Stimulated activated naive CD8-positive, alpha-beta T cell treated with anti-CD3 and anti-CD28 coated beads, Interleukin-15, amount 100 ng/mL, for 72 hours (primary cell): ENCODE measurements around the gene MARK4.

Source experiments
- ATAC-seq: fragments of 150-1000 bp; cut with Tn5 transposase; 2 replicates; pipeline ENCODE4 v1.10.0; 2021; ENCODE audit warnings: mild to moderate bottlenecking, moderate library complexity
- DNase-seq, 2 donors: peaks; one replicate each; pipeline ENCODE4 v3.0.0; 2021 to 2022
- H3K27ac Mint-ChIP-seq, 2 donors: one replicate each; pipeline ENCODE4 v1.8.0; 2022; ENCODE audit warnings: mild to moderate bottlenecking in 2 of 2, mixed read lengths in 2 of 2, moderate library complexity in 2 of 2
- H3K27me3 Mint-ChIP-seq: one replicate; pipeline ENCODE4 v1.8.0; 2022; ENCODE audit warnings: mixed read lengths
- H3K4me1 Mint-ChIP-seq: one replicate; pipeline ENCODE4 v1.8.0; 2022; ENCODE audit warnings: mild to moderate bottlenecking, mixed read lengths
- H3K4me3 Mint-ChIP-seq, 2 donors: one replicate each; pipeline ENCODE4 v1.8.0; 2022; ENCODE audit warnings: mild to moderate bottlenecking in 2 of 2, mixed read lengths in 2 of 2, moderate library complexity in 1 of 2
- H3K9me3 Mint-ChIP-seq, 2 donors: one replicate each; pipeline ENCODE4 v1.8.0; 2022; ENCODE audit warnings: mixed read lengths in 2 of 2

The MARK4 gene

GRCh38 chr19:45279587-45280192 is 28.6 kb downstream of the MARK4 start:
- no peak overlapping the region for H3K27ac Mint-ChIP-seq

GRCh38 chr19:45280471-45280961 is 29.4 kb downstream of the MARK4 start:
- no peaks in the 10 kb centered on the region for H3K4me1 Mint-ChIP-seq
- no peak overlapping the region for H3K4me3 Mint-ChIP-seq
- H3K27me3 Mint-ChIP-seq = no peaks in the 10 kb centered on the region
- ATAC-seq (no peak), DNase-seq (no peak)
- no peaks in the 10 kb centered on the region for H3K9me3 Mint-ChIP-seq
- H3K27ac Mint-ChIP-seq = no peak overlapping the region

More at GRCh38 chr19:45279587-45280192, 28.6 kb downstream of the MARK4 start:
- Mint-ChIP-seq H3K4me3 (no peak overlapping the region), H3K4me1 (no peaks in the 10 kb centered on the region), H3K27me3 (no peaks in the 10 kb centered on the region), H3K9me3 (no peaks in the 10 kb centered on the region)
- no peak for ATAC-seq
- no peak for DNase-seq

- ATAC-seq (no peak), DNase-seq (no peak)
- no peaks in the 10 kb centered on the region for H3K9me3 Mint-ChIP-seq
- H3K4me3 Mint-ChIP-seq = no peak overlapping the region
- peak overlapping the region in 1 of 2 donors; percentile 3 for H3K27ac Mint-ChIP-seq
- H3K4me1 Mint-ChIP-seq = no peaks in the 10 kb centered on the region
- H3K27me3 Mint-ChIP-seq = no peaks in the 10 kb centered on the region
Observed at GRCh38 chr19:45283443-45284033, 32.5 kb downstream of the MARK4 start.

- Mint-ChIP-seq H3K4me3 (no peak overlapping the region), H3K4me1 (peaks cover 10% of the 10 kb centered on the region), H3K27me3 (no peaks in the 10 kb centered on the region), H3K9me3 (no peaks in the 10 kb centered on the region), H3K27ac (peak overlapping the region in 1 of 2 donors; percentile 50)
- no peak for DNase-seq
- no peak for ATAC-seq
Observed at GRCh38 chr19:45290381-45290931, 39.4 kb downstream of the MARK4 start.

- ATAC-seq (no peak), DNase-seq (no peak)
- no peak overlapping the region for H3K4me3 Mint-ChIP-seq
- H3K9me3 Mint-ChIP-seq = no peaks in the 10 kb centered on the region
- H3K27ac Mint-ChIP-seq = peak overlapping the region in 1 of 2 donors; percentile 75
- H3K4me1 Mint-ChIP-seq = peaks cover 10% of the 10 kb centered on the region
- H3K27me3 Mint-ChIP-seq = no peaks in the 10 kb centered on the region
Observed at GRCh38 chr19:45291834-45292233, 40.8 kb downstream of the MARK4 start.

GRCh38 chr19:45293682-45294081 is 42.6 kb downstream of the MARK4 start:
- no peak overlapping the region for H3K4me3 Mint-ChIP-seq
- peaks cover 10% of the 10 kb centered on the region for H3K4me1 Mint-ChIP-seq
- H3K27ac Mint-ChIP-seq = peak overlapping the region in 1 of 2 donors; percentile 79
- H3K9me3 Mint-ChIP-seq = no peaks in the 10 kb centered on the region
- H3K27me3 Mint-ChIP-seq = no peaks in the 10 kb centered on the region
- DNase-seq = no peak
- ATAC-seq = no peak

GRCh38 chr19:45294291-45295029 is 43.4 kb downstream of the MARK4 start:
- peaks cover 10% of the 10 kb centered on the region for H3K4me1 Mint-ChIP-seq
- ATAC-seq (no peak), DNase-seq (no peak)
- H3K27me3 Mint-ChIP-seq = no peaks in the 10 kb centered on the region
- H3K9me3 Mint-ChIP-seq = no peaks in the 10 kb centered on the region
- H3K4me3 Mint-ChIP-seq = no peak overlapping the region
- peak overlapping the region in 1 of 2 donors; percentile 6 for H3K27ac Mint-ChIP-seq

- H3K9me3 Mint-ChIP-seq = no peaks in the 10 kb centered on the region
- H3K27me3 Mint-ChIP-seq = no peaks in the 10 kb centered on the region
- peaks cover 10% of the 10 kb centered on the region for H3K4me1 Mint-ChIP-seq
- DNase-seq = no peak
- no peak overlapping the region for H3K27ac Mint-ChIP-seq
- no peak overlapping the region for H3K4me3 Mint-ChIP-seq
- no peak for ATAC-seq
Observed at GRCh38 chr19:45295873-45296272, 44.8 kb downstream of the MARK4 start.

GRCh38 chr19:45296355-45296754 is 45.3 kb downstream of the MARK4 start:
- Mint-ChIP-seq H3K27ac (peak overlapping the region in 1 of 2 donors; percentile 14), H3K27me3 (no peaks in the 10 kb centered on the region), H3K4me3 (no peak overlapping the region), H3K9me3 (no peaks in the 10 kb centered on the region), H3K4me1 (peaks cover 10% of the 10 kb centered on the region)
- ATAC-seq (no peak), DNase-seq (no peak)

- DNase-seq = no peak
- Mint-ChIP-seq H3K27me3 (no peaks in the 10 kb centered on the region), H3K4me3 (no peak overlapping the region), H3K9me3 (no peaks in the 10 kb centered on the region), H3K4me1 (peaks cover 10% of the 10 kb centered on the region), H3K27ac (no peak overlapping the region)
- peak; percentile 42 for ATAC-seq
Observed at GRCh38 chr19:45297674-45298073, 46.6 kb downstream of the MARK4 start.

- DNase-seq = no peak
- H3K4me3 Mint-ChIP-seq = no peak overlapping the region
- H3K27ac Mint-ChIP-seq = peak overlapping the region in 1 of 2 donors; percentile 69
- no peaks in the 10 kb centered on the region for H3K9me3 Mint-ChIP-seq
- H3K4me1 Mint-ChIP-seq = peaks cover 10% of the 10 kb centered on the region
- no peaks in the 10 kb centered on the region for H3K27me3 Mint-ChIP-seq
- no peak for ATAC-seq
Observed at GRCh38 chr19:45298264-45298663, 47.2 kb downstream of the MARK4 start.

GRCh38 chr19:45299719-45300118 is 48.6 kb downstream of the MARK4 start:
- H3K4me3 Mint-ChIP-seq = no peak overlapping the region
- ATAC-seq = no peak
- no peaks in the 10 kb centered on the region for H3K27me3 Mint-ChIP-seq
- H3K4me1 Mint-ChIP-seq = no peaks in the 10 kb centered on the region
- no peak for DNase-seq
- no peak overlapping the region for H3K27ac Mint-ChIP-seq
- H3K9me3 Mint-ChIP-seq = no peaks in the 10 kb centered on the region

- H3K27ac Mint-ChIP-seq = no peak overlapping the region
- ATAC-seq (no peak), DNase-seq (no peak)
- H3K4me3 Mint-ChIP-seq = no peak overlapping the region
- H3K9me3 Mint-ChIP-seq = no peaks in the 10 kb centered on the region
- H3K4me1 Mint-ChIP-seq = no peaks in the 10 kb centered on the region
- H3K27me3 Mint-ChIP-seq = no peaks in the 10 kb centered on the region
Observed at GRCh38 chr19:45302416-45302815, 51.3 kb downstream of the MARK4 start.

- Mint-ChIP-seq H3K27ac (no peak overlapping the region), H3K27me3 (no peaks in the 10 kb centered on the region), H3K9me3 (no peaks in the 10 kb centered on the region), H3K4me3 (no peak overlapping the region), H3K4me1 (no peaks in the 10 kb centered on the region)
- DNase-seq (no peak), ATAC-seq (no peak)
Observed at GRCh38 chr19:45303269-45304060, 52.4 kb downstream of the MARK4 start.

GRCh38 chr19:45304141-45304926 is 53.3 kb downstream of the MARK4 start:
- ATAC-seq (no peak), DNase-seq (no peak)
- Mint-ChIP-seq H3K9me3 (no peaks in the 10 kb centered on the region), H3K27ac (no peak overlapping the region), H3K4me1 (no peaks in the 10 kb centered on the region), H3K4me3 (no peak overlapping the region), H3K27me3 (no peaks in the 10 kb centered on the region)
